ENCODE results near the gene FGD6. TPM values are rescaled to one million over a fixed set of nuclear protein-coding genes. Genes with fewer than 3 reads are reported as not detected.

The FGD6 gene
- total RNA-seq, 1 donor from 2014 or later: 18.0 TPM

DNA sequence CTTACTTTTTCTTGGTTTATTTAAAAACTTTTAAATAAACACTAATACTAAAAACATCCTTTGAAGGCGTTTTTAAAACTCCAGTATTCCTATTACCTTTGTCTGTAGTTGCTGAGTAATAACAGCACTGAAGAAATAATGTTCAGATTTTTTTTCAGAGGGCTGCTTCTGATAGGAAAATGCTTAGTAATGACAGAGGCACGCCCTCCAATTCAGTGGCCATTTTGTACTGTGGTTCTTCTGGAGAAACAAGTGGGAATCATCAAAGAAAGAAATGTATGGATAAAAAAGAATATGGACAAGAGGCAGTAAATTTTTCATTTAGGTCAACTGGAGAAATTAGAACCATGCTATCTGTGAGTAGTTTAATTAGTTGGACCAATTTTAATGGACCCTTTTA lies 13.9 kb upstream of the FGD6 start:
- H3K27ac Mint-ChIP-seq: no peak overlapping the region
- peaks cover 9% of the 10 kb centered on the region for H3K36me3 Mint-ChIP-seq
- H3K9me3 Mint-ChIP-seq: no peaks in the 10 kb centered on the region
- no peak overlapping the region for H3K4me3 Mint-ChIP-seq
- H3K27me3 Mint-ChIP-seq (ENCODE audit: low read depth): no peaks in the 10 kb centered on the region
- TF ChIP-seq, protein P1, sequence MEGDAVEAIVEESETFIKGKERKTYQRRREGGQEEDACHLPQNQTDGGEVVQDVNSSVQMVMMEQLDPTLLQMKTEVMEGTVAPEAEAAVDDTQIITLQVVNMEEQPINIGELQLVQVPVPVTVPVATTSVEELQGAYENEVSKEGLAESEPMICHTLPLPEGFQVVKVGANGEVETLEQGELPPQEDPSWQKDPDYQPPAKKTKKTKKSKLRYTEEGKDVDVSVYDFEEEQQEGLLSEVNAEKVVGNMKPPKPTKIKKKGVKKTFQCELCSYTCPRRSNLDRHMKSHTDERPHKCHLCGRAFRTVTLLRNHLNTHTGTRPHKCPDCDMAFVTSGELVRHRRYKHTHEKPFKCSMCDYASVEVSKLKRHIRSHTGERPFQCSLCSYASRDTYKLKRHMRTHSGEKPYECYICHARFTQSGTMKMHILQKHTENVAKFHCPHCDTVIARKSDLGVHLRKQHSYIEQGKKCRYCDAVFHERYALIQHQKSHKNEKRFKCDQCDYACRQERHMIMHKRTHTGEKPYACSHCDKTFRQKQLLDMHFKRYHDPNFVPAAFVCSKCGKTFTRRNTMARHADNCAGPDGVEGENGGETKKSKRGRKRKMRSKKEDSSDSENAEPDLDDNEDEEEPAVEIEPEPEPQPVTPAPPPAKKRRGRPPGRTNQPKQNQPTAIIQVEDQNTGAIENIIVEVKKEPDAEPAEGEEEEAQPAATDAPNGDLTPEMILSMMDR (IDR thresholded peaks at IDR 0.05; ENCODE audit: unreplicated experiment): no peak
- no peak for DNase-seq (ENCODE audit: low spot score in 2 of 2, unreplicated experiment in 2 of 2)
- peaks cover 17% of the 10 kb centered on the region for H3K4me1 Mint-ChIP-seq

- Mint-ChIP-seq H3K4me3 (no peak overlapping the region), H3K36me3 (peaks cover 9% of the 10 kb centered on the region), H3K9me3 (no peaks in the 10 kb centered on the region), H3K27me3 (ENCODE audit: low read depth) (no peaks in the 10 kb centered on the region), H3K4me1 (peaks cover 17% of the 10 kb centered on the region), H3K27ac (peak overlapping the region; percentile 69)
- DNase-seq (ENCODE audit: low spot score in 2 of 2, unreplicated experiment in 2 of 2): no peak
- TF ChIP-seq, protein P1 (IDR thresholded peaks at IDR 0.05; ENCODE audit: unreplicated experiment): no peak
These were observed 13.0 kb upstream of the FGD6 start for GRCh38 chr12:95230313-95230712.

- no peaks in the 10 kb centered on the region for H3K27me3 Mint-ChIP-seq (ENCODE audit: low read depth)
- H3K9me3 Mint-ChIP-seq: no peaks in the 10 kb centered on the region
- TF ChIP-seq, protein P1 (IDR thresholded peaks at IDR 0.05; ENCODE audit: unreplicated experiment): no peak
- peaks cover 12% of the 10 kb centered on the region for H3K36me3 Mint-ChIP-seq
- peak overlapping the region; percentile 39 for H3K27ac Mint-ChIP-seq
- peaks cover 19% of the 10 kb centered on the region for H3K4me1 Mint-ChIP-seq
- DNase-seq (ENCODE audit: low spot score in 2 of 2, unreplicated experiment in 2 of 2): no peak
- no peak overlapping the region for H3K4me3 Mint-ChIP-seq
These were observed 12.4 kb upstream of the FGD6 start for GRCh38 chr12:95229636-95230035.

DNA sequence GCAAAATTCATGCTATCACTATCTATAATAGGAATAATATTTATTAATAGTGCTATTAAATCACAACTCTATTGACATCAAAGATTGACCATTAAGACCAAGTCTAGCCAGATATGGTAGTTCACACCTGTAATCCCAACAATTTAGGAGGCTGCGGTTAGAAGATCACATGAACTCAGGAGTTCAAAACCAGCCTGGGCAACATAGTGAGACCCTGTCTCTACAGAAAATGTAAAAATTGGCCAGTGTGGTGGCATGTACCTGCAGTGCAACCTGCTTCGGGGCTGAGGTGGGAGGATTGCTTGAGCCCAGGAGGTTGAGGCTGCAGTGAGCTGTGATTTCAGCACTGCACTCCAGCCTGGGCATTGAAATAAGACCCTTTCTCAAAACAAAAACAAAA lies 11.3 kb upstream of the FGD6 start:
- Mint-ChIP-seq H3K27ac (peak overlapping the region; percentile 61), H3K27me3 (ENCODE audit: low read depth) (no peaks in the 10 kb centered on the region)
- TF ChIP-seq, protein P1 (IDR thresholded peaks at IDR 0.05; ENCODE audit: unreplicated experiment): no peak

GRCh38 chr12:95227818-95228356 lies 10.6 kb upstream of the FGD6 start:
- TF ChIP-seq, protein P1 (IDR thresholded peaks at IDR 0.05; ENCODE audit: unreplicated experiment): no peak
- Mint-ChIP-seq H3K27me3 (ENCODE audit: low read depth) (no peaks in the 10 kb centered on the region), H3K27ac (peak overlapping the region; percentile 47), H3K4me3 (no peak overlapping the region), H3K36me3 (peaks cover 12% of the 10 kb centered on the region), H3K9me3 (no peaks in the 10 kb centered on the region), H3K4me1 (peaks cover 21% of the 10 kb centered on the region)
- DNase-seq (ENCODE audit: low spot score in 2 of 2, unreplicated experiment in 2 of 2): no peak

More for the DNA sequence above, 11.3 kb upstream of the FGD6 start:
- Mint-ChIP-seq H3K4me3 (no peak overlapping the region), H3K4me1 (peaks cover 21% of the 10 kb centered on the region), H3K9me3 (no peaks in the 10 kb centered on the region), H3K36me3 (peaks cover 14% of the 10 kb centered on the region)
- DNase-seq (ENCODE audit: low spot score in 2 of 2, unreplicated experiment in 2 of 2): no peak

Data from mesothelial cell of epicardium (in vitro differentiated cells).